ENCODE results near the gene MFAP4.
"Not testable (repeated sequence)": the region's sequence is repeated elsewhere in the genome, so short reads cannot be mapped to it uniquely, and the experiment has no call there.

MFAP4 gene

GRCh38 chr17:19369107-19369778 lies 17.7 kb downstream of the MFAP4 start:
- no peak for DNase-seq

GRCh38 chr17:19368229-19368628 lies 18.8 kb downstream of the MFAP4 start:
- no peak for DNase-seq

DNA sequence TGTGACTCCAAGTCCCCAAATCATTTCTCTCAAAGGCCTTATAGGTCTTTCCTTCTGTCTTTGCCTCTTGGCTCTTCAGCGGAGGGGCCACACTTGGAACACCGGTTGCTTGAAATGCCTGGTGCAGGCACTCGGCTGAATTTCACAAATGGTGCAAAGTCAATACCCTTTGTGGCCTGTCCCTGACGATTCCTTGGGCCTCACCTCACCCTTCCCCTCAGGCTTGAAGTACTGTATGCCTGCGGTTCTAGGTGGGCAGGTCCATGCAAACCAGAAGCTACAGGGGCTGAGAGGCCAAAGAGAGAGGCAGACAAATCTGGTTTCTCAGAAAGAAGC lies 20.4 kb downstream of the MFAP4 start:
- no peak for DNase-seq

GRCh38 chr17:19365833-19366636 lies 21.0 kb downstream of the MFAP4 start:
- no peak for DNase-seq

DNA sequence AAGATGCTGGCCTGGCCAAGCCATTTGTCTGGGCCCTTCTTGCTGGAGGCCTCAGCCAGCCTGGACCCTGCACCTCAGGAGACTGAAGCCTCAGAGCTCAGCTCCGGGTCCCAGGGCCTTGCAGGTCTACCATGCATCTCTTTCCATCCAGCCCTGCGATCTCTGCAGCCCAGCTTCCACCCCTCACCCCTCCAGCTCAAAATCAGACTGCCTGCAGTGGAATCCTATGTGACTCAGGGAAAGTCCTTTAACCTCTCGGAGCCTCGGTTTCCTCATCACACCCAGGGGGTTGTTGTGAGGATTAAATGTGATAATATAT lies 21.5 kb downstream of the MFAP4 start:
- DNase-seq, result no peak

DNA sequence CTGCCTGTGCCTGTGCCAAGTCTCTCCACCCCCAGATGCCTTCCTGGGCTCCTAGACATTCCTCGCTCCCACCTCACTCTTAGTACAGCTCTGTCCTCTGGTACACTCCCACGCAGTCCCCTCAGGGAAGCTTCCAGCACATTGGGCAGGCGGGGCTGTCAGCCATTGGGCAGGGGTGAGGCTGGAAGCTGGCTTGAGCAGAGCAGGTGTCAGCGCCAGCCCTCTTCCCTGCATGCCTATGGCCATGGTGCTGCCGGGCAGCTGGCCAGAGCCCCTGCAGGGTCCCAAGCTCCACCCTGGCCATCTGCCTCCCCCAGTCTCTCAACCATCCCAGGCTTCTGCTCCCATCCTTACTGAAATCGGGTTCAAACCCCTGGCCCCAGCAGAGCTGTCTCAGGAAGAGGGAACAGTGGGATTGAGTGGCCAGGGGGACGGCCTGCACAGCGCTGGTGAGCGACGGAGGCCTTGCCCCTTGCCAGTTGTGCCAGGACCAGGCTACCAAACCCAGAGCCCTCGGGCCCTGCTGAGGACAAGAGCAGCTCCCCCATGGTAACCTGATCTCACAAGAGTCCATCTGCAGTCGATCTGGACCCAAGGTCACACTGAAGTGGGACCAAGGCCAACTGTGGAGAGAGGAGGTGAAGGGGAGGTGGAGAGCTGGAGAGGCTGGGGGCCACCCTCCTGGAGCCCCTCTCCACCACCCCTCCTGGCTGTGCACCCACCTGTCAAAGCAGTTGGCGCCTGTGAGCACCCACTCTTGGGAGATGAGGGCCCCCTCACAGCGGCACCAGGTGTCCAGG lies 22.1 kb downstream of the MFAP4 start:
- no peak for DNase-seq

- DNase-seq, result no peak
Observed at GRCh38 chr17:19363460-19364035, 23.4 kb downstream of the MFAP4 start.

DNA sequence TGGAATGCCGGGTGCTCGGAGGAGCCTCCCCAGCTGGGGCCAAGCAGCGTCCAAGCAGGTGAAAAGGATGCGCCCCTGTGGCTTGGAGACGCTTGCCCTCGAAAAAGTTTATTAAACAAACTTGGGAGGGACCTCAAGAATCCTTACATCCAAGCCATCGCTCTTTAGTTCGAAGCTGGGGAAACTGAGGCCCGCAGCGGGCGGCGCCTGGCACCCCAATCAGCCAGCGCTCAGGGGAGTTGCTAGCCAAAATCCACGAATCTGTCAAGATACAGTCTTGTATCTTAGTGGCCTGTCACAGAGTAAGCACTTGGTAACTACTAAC lies 23.9 kb downstream of the MFAP4 start:
- no peak for DNase-seq

GRCh38 chr17:19362277-19363113 lies 24.5 kb downstream of the MFAP4 start, which contains the start of gene B9D1:
TSS of gene B9D1 (minus strand) at chr17:19362723. CDS start at chr17:19362569, 154 bp downstream.
- peak; percentile 96 for DNase-seq

- DNase-seq, result no peak
Observed at GRCh38 chr17:19361944-19362276, 25.1 kb downstream of the MFAP4 start.

- DNase-seq, result no peak
Observed at GRCh38 chr17:19361326-19361725, 25.7 kb downstream of the MFAP4 start.

DNA sequence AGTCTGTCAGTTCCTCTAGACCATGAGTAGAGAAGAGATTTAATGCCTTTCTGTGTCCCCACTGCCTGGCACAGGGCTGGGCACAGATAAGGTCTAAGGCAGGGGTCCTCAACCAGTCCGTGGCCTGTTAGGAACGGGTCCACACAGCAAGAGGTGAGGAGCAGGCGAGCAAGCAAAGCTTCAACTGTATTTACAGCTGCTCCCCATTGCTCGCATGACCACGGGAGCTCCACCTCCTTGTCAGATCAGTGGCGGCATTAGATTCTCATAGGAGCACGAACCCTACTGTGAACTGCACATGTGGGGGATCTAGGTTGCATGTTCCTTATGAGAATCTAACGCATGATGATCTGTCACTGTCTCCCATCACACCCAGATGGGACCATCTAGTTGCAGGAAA lies 26.2 kb downstream of the MFAP4 start:
- no peak for DNase-seq

- DNase-seq, result no peak
Observed at GRCh38 chr17:19359856-19360255, 27.1 kb downstream of the MFAP4 start.

DNA sequence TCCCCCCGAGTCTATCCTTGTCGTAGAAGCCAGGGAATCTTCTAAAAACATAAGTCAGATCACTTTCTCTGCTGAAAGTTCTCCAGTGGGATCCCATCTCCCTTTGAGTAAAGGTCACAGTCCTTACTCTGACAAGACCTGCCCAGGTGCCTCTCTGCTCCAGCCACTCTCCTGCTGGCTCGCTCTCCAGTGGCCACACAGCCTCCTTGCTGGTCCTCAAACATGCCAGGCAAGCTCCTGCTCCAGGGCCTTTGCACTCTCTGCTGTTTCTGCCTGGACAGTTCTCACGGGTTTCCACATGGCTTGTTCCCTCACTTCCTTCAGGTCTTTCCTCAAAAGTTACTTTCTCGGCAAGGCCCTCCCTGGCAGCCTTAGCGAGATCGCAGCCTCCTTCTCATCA lies 27.8 kb downstream of the MFAP4 start:
- DNase-seq, result no peak

- DNase-seq, result no peak
Observed at GRCh38 chr17:19357761-19358160, 29.2 kb downstream of the MFAP4 start.

GRCh38 chr17:19357351-19357750 lies 29.6 kb downstream of the MFAP4 start:
- no peak for DNase-seq

- DNase-seq, result no peak
Observed at GRCh38 chr17:19354748-19355147, 32.2 kb downstream of the MFAP4 start.

GRCh38 chr17:19353401-19353800 lies 33.6 kb downstream of the MFAP4 start:
- DNase-seq, result not testable (repeated sequence)

DNA sequence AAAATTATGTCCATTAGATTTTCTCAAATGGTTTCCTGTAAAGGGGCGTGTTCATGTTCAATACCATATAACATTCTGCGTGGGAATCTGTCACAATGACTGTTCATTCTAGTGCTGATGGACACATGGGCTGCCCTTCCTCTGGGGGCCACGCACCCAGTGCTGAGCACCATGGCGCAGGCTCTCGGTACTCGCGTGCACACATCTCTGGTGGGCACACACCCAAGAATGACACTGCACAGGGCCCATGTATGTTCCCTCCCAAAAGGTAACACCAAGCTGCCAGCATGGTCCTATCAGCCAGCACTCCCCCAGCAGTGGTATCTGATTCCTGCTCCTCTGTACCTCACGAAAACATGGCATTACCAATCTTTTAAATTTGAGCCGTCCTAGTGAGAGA lies 38.2 kb downstream of the MFAP4 start:
- DNase-seq, result no peak

DNA sequence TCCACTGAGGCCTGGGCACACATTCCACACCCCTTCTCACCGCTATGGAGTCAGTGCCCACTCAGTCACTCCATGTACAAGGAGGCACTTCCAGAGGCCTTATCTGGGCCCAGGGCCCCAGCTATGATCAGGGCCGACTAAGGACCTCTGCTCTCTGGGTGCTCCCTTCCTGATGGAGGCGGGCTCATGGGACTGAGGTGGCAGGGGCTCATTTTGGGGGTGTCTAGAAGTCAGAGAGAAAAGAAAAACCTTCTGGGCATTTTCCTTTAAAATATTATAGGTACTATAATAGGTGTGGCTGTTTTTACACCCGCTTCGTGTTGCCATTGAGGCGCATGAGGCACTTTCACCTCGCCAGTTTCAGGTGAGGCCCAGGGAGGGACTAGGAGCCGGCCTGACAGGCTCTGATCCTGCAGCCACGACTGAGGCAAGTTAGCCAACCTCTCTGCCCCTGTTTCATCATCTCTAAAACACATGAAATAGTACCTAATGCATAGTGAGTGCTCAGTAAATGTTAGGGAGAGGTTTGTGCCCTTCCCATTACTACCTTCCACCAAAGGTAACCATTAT lies 38.8 kb downstream of the MFAP4 start:
- DNase-seq, result no peak

- DNase-seq, result no peak
Observed at GRCh38 chr17:19347323-19348080, 39.5 kb downstream of the MFAP4 start.

All from CD4-positive, alpha-beta T cell treated with Interleukin-17A for 1 hour (primary cell).